Adrenal gland (tissue), 12 donors: ENCODE measurements around the gene PLEKHA7. TPM values are rescaled to one million over a fixed set of nuclear protein-coding genes. Genes with fewer than 3 reads are reported as not detected.

Source experiments
- DNase-seq, 7 donors: peaks; one replicate each; pipeline ENCODE4 v3.0.0-alpha.2; 2019 to 2020
- H3K27ac ChIP-seq, 5 donors: fragments of 200-600 bp; sonication (generic) in 4 of 5; 1 replicate in 3 of 5; 2 replicates in 2 of 5; pipeline versions ENCODE4 v1.5.1 to v1.8.0; 2016 to 2020; ENCODE audit warnings: mild to moderate bottlenecking in 1 of 5
- H3K27me3 ChIP-seq: fragments of 200-600 bp; 2 replicates; pipeline ENCODE4 v1.8.0; 2021
- H3K36me3 ChIP-seq, 2 donors: fragments of 200-600 bp; replicated peaks in 1 of 2; 1 replicate in 1 of 2; 2 replicates in 1 of 2; pipeline versions ENCODE4 v1.5.1 to v1.8.0; 2018 to 2022
- H3K4me1 ChIP-seq, 2 donors: fragments of 200-600 bp; replicated peaks in 1 of 2; 1 replicate in 1 of 2; 2 replicates in 1 of 2; pipeline versions ENCODE4 v1.5.1 to v1.8.0; 2018 to 2021
- H3K4me3 ChIP-seq, 4 donors: fragments of 200-600 bp; sonication (generic) in 3 of 4; one replicate each; pipeline ENCODE4 v1.5.1; 2016 to 2018
- H3K9me3 ChIP-seq, 3 donors: fragments of 200-600 bp; sonication (generic) in 1 of 3; replicated peaks in 1 of 3; 1 replicate in 2 of 3; 2 replicates in 1 of 3; pipeline versions ENCODE4 v1.5.1 to v1.8.0; 2016 to 2021
- CTCF ChIP-seq, 6 experiments: fragments of 450-650 bp in 4 of 6; fragments of 200-600 bp in 2 of 6; sonication (generic) in 1 of 6; IDR thresholded peaks; 1 replicate in 5 of 6; 2 replicates in 1 of 6; pipeline versions ENCODE4 v1.5.1 to v1.8.0; 2016 to 2021; ENCODE audit warnings: antibody characterized with exemption in 6 of 6, mild to moderate bottlenecking in 2 of 6, moderate library complexity in 1 of 6
- POLR2A ChIP-seq, 2 donors: fragments of 450-650 bp; IDR thresholded peaks; one replicate each; pipeline ENCODE4 v1.6.1; 2017; ENCODE audit warnings: antibody characterized with exemption in 2 of 2, mild to moderate bottlenecking in 2 of 2, moderate library complexity in 1 of 2
- WGBS, 4 donors: extraction: QIAGEN DNeasy Blood & Tissue Kit in 2 of 4; methylation state at CpG; one replicate each; pipeline versions ENCODE4 v1.1.5 to v1.1.7; 2013 to 2017; 5-methylcytosine and 5-hydroxymethylcytosine counted together
- intact Hi-C, 2 donors: fragments of 100-400 bp; cut with DNase I; formaldehyde crosslinking; loops; one replicate each; pipeline versions ENCODE4 v1.14.1 to v1.15.0; 2022 to 2023
- polyA plus RNA-seq, 3 donors: library from polyadenylated mRNA; stranded (reverse); fragments of 200-250 nt in 2 of 3; fragments of 350-450 nt in 1 of 3; fragmentation: Illumina TruSeq in 1 of 3; extraction: RNeasy Lipid Tissue Mini Kit (QIAGEN cat#74804) in 1 of 3; gene quantifications; one replicate each; pipeline ENCODE4 v1.2.3, GENCODE V29; 2013 to 2014
- total RNA-seq, 9 donors: library from RNA; depleted of rRNA in 4 of 9; stranded (reverse); fragments of >200 nt in 4 of 9; fragments of 120-200 nt in 1 of 9; fragmentation: NEBNext Ultra II Directional in 1 of 9; extraction: Animal tissue kit (Norgen Biotek cat#: 25700) in 1 of 9; gene quantifications; one replicate each; pipeline versions ENCODE4 v1.1.0 to v1.2.4, GENCODE V29; 2013 to 2023
- donor health status: healthy with polysubstance abuse.
- donor health status: Bipolar disorder and iron deficiency.
- donor health status: DM: yes; HTN: yes; CAD: no.
- donor health status: DM: no; HTN: no; CAD: no.
- donor health status: DM: no; HTN: no; CAD: no.
- donor health status: DM: yes; HTN: yes; CAD: no.

The PLEKHA7 gene
- total and polyA plus RNA-seq, 12 donors, result 0.54 to 23.7 (median 2.7) TPM

GRCh38 chr11:16933291-16933690, 80.9 kb downstream of the PLEKHA7 start:
- H3K9me3 ChIP-seq, result no peaks in the 10 kb centered on the region
- H3K27me3 ChIP-seq, result no peaks in the 10 kb centered on the region
- no peaks in the 10 kb centered on the region for H3K36me3 ChIP-seq
- TF ChIP-seq POLR2A (IDR thresholded peaks at IDR 0.05) (no peak), CTCF (IDR thresholded peaks at IDR 0.05) (no peak)
- 16 to 33% (median 28%) methylated on average over 1 of the region's 1 CpG for WGBS, 4 donors
- H3K27ac ChIP-seq, result peak overlapping the region in 1 of 5 donors; percentile 9
- no peaks in the 10 kb centered on the region for H3K4me1 ChIP-seq
- intact Hi-C loops, result no loop called here
- H3K4me3 ChIP-seq, result no peak overlapping the region
- no peak for DNase-seq

- Histone ChIP-seq H3K4me1 (peaks cover 11 to 18% of the 10 kb centered on the region in 2 donors), H3K27ac (no peak overlapping the region), H3K27me3 (peaks cover 24% of the 10 kb centered on the region), H3K4me3 (no peak overlapping the region), H3K36me3 (no peaks in the 10 kb centered on the region), H3K9me3 (no peaks in the 10 kb centered on the region)
- TF ChIP-seq POLR2A (IDR thresholded peaks at IDR 0.05) (no peak), CTCF (IDR thresholded peaks at IDR 0.05) (no peak)
- 89 to 95% (median 92%) methylated on average over 4 of the region's 4 CpGs for WGBS, 4 donors
- intact Hi-C loops, result no loop called here
- DNase-seq, result no peak
Observed at GRCh38 chr11:16928044-16928443, 86.2 kb downstream of the PLEKHA7 start.

GRCh38 chr11:16926883-16927626, 87.2 kb downstream of the PLEKHA7 start:
- Histone ChIP-seq H3K9me3 (no peaks in the 10 kb centered on the region), H3K36me3 (no peaks in the 10 kb centered on the region), H3K27ac (no peak overlapping the region), H3K27me3 (peaks cover 24% of the 10 kb centered on the region), H3K4me1 (peaks cover 11 to 18% of the 10 kb centered on the region in 2 donors), H3K4me3 (no peak overlapping the region)
- TF ChIP-seq CTCF (IDR thresholded peaks at IDR 0.05) (no peak), POLR2A (IDR thresholded peaks at IDR 0.05) (no peak)
- 74 to 81% (median 76%) methylated on average over 9 of the region's 9 CpGs for WGBS, 4 donors
- DNase-seq, result no peak
- intact Hi-C loops, result no loop called here

- peak in 5 of 7 donors; percentile 23 to 59 (median 25) for DNase-seq
- TF ChIP-seq POLR2A (IDR thresholded peaks at IDR 0.05), result no peak
- TF ChIP-seq CTCF (IDR thresholded peaks at IDR 0.05), result no peak
- Histone ChIP-seq H3K27me3 (peaks cover 24% of the 10 kb centered on the region), H3K27ac (peak overlapping the region in 1 of 5 donors; percentile 10), H3K36me3 (no peaks in the 10 kb centered on the region), H3K9me3 (no peaks in the 10 kb centered on the region), H3K4me3 (peak overlapping the region in 2 of 4 donors; percentile 16 to 53), H3K4me1 (peaks cover 11 to 18% of the 10 kb centered on the region in 2 donors)
- intact Hi-C loops, result no loop called here
- 0 to 2% (median 0%) methylated on average over 2 to 52 of the region's 52 CpGs for WGBS, 4 donors
Observed at GRCh38 chr11:16925561-16926065, 88.6 kb downstream of the PLEKHA7 start.
